K562 (cell line): ENCODE results near the gene ZMYND8. TPM values are rescaled to one million over a fixed set of nuclear protein-coding genes. Genes with fewer than 3 reads are reported as not detected.

Source experiments
- BRF1 ChIP-seq: IDR thresholded peaks from 3 replicates; pipeline ENCODE4 v1.6.1; 2011; ENCODE audit warnings: borderline replicate concordance, mild to moderate bottlenecking; ENCODE audit not compliant: insufficient read length; ENCODE audit errors: extremely low read depth
- CBX1 ChIP-seq: sonication (generic); IDR thresholded peaks from 2 replicates; pipeline ENCODE4 v1.6.1; 2016; ENCODE audit warnings: antibody characterized with exemption, low read depth, mild to moderate bottlenecking
- CTBP1 ChIP-seq: fragments of 450-650 bp; IDR thresholded peaks from 2 replicates; pipeline ENCODE4 v1.6.1; 2016; ENCODE audit warnings: borderline replicate concordance
- DPF2 ChIP-seq: fragments of 450-650 bp; IDR thresholded peaks from 2 replicates; pipeline ENCODE4 v1.6.1; 2016
- FOXM1 ChIP-seq, 2 experiments: fragments of 450-650 bp in 1 of 2; sonication (generic) in 1 of 2; formaldehyde crosslinking in 1 of 2; IDR thresholded peaks; 2 replicates each; pipeline versions ENCODE4 v1.6.1 to v1.9.0; 2017 to 2022; ENCODE audit warnings: low read depth in 2 of 2, mild to moderate bottlenecking in 2 of 2, missing genetic modification reagents in 1 of 2, moderate library complexity in 1 of 2
- HBP1 ChIP-seq: fragments of 450-650 bp; formaldehyde crosslinking; IDR thresholded peaks from 2 replicates; pipeline ENCODE4 v1.4.0; 2022; ENCODE audit warnings: missing genetic modification characterization
- NFE2 ChIP-seq: IDR thresholded peaks from 2 replicates; pipeline ENCODE4 v1.6.1; 2014; ENCODE audit warnings: antibody characterized with exemption, low read depth
- OTX1 ChIP-seq: fragments of 450-650 bp; formaldehyde crosslinking; IDR thresholded peaks from 2 replicates; pipeline ENCODE4 v1.4.0; 2022; ENCODE audit warnings: mild to moderate bottlenecking
- PHTF2 ChIP-seq: fragments of 250-450 bp; sonication (Bioruptor Pico); IDR thresholded peaks from 2 replicates; pipeline ENCODE4 v1.5.0; 2021; ENCODE audit warnings: mild to moderate bottlenecking
- RCOR1 ChIP-seq, 2 experiments: IDR thresholded peaks; 2 replicates each; pipeline ENCODE4 v1.6.1; 2012; ENCODE audit warnings: low read depth in 2 of 2, low read length in 2 of 2, borderline replicate concordance in 1 of 2, improper control_type of control experiment in 1 of 2
- SMARCA4 ChIP-seq: fragments of 450-650 bp; IDR thresholded peaks from 2 replicates; pipeline ENCODE4 v1.6.1; 2016
- STAT6 ChIP-seq: sonication (generic); formaldehyde crosslinking; IDR thresholded peaks from 2 replicates; pipeline ENCODE4 v1.8.1; 2023; ENCODE audit warnings: mild to moderate bottlenecking, missing genetic modification reagents
- TCF7L2 ChIP-seq: fragments of 150-350 bp; IDR thresholded peaks from 2 replicates; pipeline ENCODE4 v1.6.1; 2016; ENCODE audit warnings: low read depth, mild to moderate bottlenecking, low read length, moderate library complexity
- TRIM25 ChIP-seq: fragments of 450-650 bp; IDR thresholded peaks from 2 replicates; pipeline ENCODE4 v1.7.0; 2016; ENCODE audit warnings: borderline replicate concordance
- TRIM28 ChIP-seq: fragments of 450-650 bp; IDR thresholded peaks from 2 replicates; pipeline ENCODE4 v1.6.1; 2017
- ZKSCAN1 ChIP-seq: fragments of 150-350 bp; IDR thresholded peaks from 2 replicates; pipeline ENCODE4 v1.6.1; 2016; ENCODE audit warnings: low read depth, low read length
- ZKSCAN3 ChIP-seq: fragments of 250-450 bp; sonication (Bioruptor Pico); IDR thresholded peaks from 2 replicates; pipeline ENCODE4 v1.4.0; 2020
- ZNF24 ChIP-seq: fragments of 450-650 bp; IDR thresholded peaks from 2 replicates; pipeline ENCODE4 v1.6.1; 2016
- ZNF436 ChIP-seq: fragments of 250-450, 450-650 bp; sonication (Bioruptor Pico); formaldehyde crosslinking; IDR thresholded peaks from 2 replicates; pipeline ENCODE4 v1.7.0; 2020; ENCODE audit warnings: mild to moderate bottlenecking
- ZNF609 ChIP-seq: sonication (generic); formaldehyde crosslinking; IDR thresholded peaks from 2 replicates; pipeline ENCODE4 v1.8.1; 2023; ENCODE audit warnings: missing genetic modification reagents, mild to moderate bottlenecking, borderline replicate concordance
- polyA plus RNA-seq, 8 experiments: library from polyadenylated mRNA; depleted of rRNA in 4 of 8; stranded (reverse) in 5 of 8; unstranded in 3 of 8; fragments of >200 nt; fragmentation: Nextera tagmentation in 2 of 8; fragmentation: Illumina TruSeq in 1 of 8; extraction: Ambion mirVana in 2 of 8; extraction: Trizol in 1 of 8; gene quantifications; 2 replicates each; pipeline versions ENCODE4 v1.2.1 to v1.2.3, GENCODE V29; 2011 to 2014; ENCODE audit warnings: inconsistent platforms in 1 of 8, missing spikeins in 1 of 8
- total RNA-seq, 7 experiments: library from RNA; depleted of rRNA in 6 of 7; stranded (reverse); fragments of >200 nt in 6 of 7; fragmentation: Illumina TruSeq in 2 of 7; extraction: Trizol in 2 of 7; gene quantifications; 2 replicates each; pipeline versions ENCODE4 v1.2.1 to v1.2.3, GENCODE V29; 2011 to 2021; ENCODE audit warnings: low replicate concordance in 1 of 7

The ZMYND8 gene
- total and polyA plus RNA-seq, 9 of the 15 experiments (the other 6 are each of a cell fraction or from before 2014, with no cell fraction given), result 31.8 to 148 (median 71.9) TPM

- TF ChIP-seq TRIM28 (no peak), CTBP1 (peak; percentile 48; the same call in 1 of the 2 replicates), OTX1 (CRISPR knock-in tag) (no peak), PHTF2 (CRISPR knock-in tag) (no peak), BRF1 (no peak), HBP1 (CRISPR knock-in tag) (no peak), FOXM1 (IDR thresholded peaks at IDR 0.05; ENCODE audit: low read depth) (no peak), FOXM1 (CRISPR knock-in tag; IDR thresholded peaks at IDR 0.05; ENCODE audit: low read depth) (no peak), SMARCA4 (peak; percentile 71), NFE2 (peak; percentile 5; the same call in 1 of the 2 replicates), ZKSCAN3 (no peak), CBX1 (no peak), ZNF609 (CRISPR knock-in tag) (no peak), RCOR1 (IDR thresholded peaks at IDR 0.05; ENCODE audit: borderline replicate concordance in 1 of 2, low read depth in 2 of 2, low read length in 2 of 2) (peak in 1 of 2 experiments; percentile 68; a peak in 2 of 4 replicates), DPF2 (peak; percentile 56; the same call in 1 of the 2 replicates), STAT6 (CRISPR knock-in tag) (no peak), ZNF24 (no peak), TCF7L2 (no peak), TRIM25 (no peak), ZKSCAN1 (no peak), ZNF436 (no peak)
Observed at GRCh38 chr20:47253872-47254271, 102.6 kb downstream of the ZMYND8 start (continued).
